T47D (cell line): ENCODE data around the gene MUSK.
A peak's percentile ranks its signal among the peaks of the same experiment; 100 is the strongest.
"Not testable (repeated sequence)": the region's sequence is repeated elsewhere in the genome, so short reads cannot be mapped to it uniquely, and the experiment has no call there.

Experiments
- DNase-seq, 2 experiments: peaks; one replicate each; pipeline versions ENCODE4 v3.0.0 to v3.0.0-alpha.2; 2011 to 2012; ENCODE audit warnings: low read depth in 1 of 2, low spot score in 1 of 2
- JUND ChIP-seq: IDR thresholded peaks from 2 replicates; pipeline ENCODE4 v1.6.1; 2012; ENCODE audit warnings: low read depth
- in situ Hi-C: cut with HindIII; loops from 2 replicates; pipeline ENCODE4 v1.10.0; 2016; ENCODE audit warnings: low sequenced_read_pairs, low pct_unique_long_range_greater_than_20kb

MUSK gene

GRCh38 chr9:110655754-110656641 is 12.6 kb upstream of the MUSK start:
- no peak for DNase-seq
- in situ Hi-C loops: no loop called here
- no peak for TF ChIP-seq JUND

- DNase-seq: no peak
- in situ Hi-C loops: no loop called here
- no peak for TF ChIP-seq JUND
Observed at GRCh38 chr9:110659891-110660541, 8.6 kb upstream of the MUSK start.

- peak in 1 of 2 experiments; percentile 62 for DNase-seq
- in situ Hi-C loops: no loop called here
Observed at GRCh38 chr9:110669433-110669832, 842 bp downstream of the MUSK start.

DNA sequence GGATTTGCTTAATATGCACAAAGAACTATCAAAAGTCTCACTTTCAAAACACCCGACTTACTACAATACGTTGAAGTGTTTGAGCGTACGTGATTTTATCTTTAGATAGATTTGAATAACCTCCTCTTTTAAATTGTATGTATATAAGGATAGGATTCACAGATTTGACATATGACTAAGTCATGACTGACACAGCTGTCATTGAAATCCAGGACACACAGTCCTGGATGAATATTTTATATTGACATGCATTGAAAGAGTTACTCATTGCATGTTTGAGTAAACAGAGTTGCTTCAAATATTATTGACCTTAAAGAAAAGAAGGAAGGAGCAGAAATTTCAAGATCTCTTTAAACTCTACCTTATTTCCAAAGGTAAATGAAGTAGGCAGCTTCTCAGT is 3.3 kb downstream of the MUSK start:
- no peak for TF ChIP-seq JUND
- DNase-seq: no peak
- in situ Hi-C loops: no loop called here

More at GRCh38 chr9:110669433-110669832, 842 bp downstream of the MUSK start:
- no peak for TF ChIP-seq JUND

GRCh38 chr9:110672873-110673510 is 4.4 kb downstream of the MUSK start:
- in situ Hi-C loops: no loop called here
- TF ChIP-seq JUND: peak; percentile 30; the same call in 1 of the 2 replicates

GRCh38 chr9:110687497-110687896 is 18.9 kb downstream of the MUSK start:
- no peak for TF ChIP-seq JUND
- in situ Hi-C loops: no loop called here
- DNase-seq: no peak

More at GRCh38 chr9:110672873-110673510, 4.4 kb downstream of the MUSK start:
- DNase-seq: peak in 1 of 2 experiments; percentile 64

DNA sequence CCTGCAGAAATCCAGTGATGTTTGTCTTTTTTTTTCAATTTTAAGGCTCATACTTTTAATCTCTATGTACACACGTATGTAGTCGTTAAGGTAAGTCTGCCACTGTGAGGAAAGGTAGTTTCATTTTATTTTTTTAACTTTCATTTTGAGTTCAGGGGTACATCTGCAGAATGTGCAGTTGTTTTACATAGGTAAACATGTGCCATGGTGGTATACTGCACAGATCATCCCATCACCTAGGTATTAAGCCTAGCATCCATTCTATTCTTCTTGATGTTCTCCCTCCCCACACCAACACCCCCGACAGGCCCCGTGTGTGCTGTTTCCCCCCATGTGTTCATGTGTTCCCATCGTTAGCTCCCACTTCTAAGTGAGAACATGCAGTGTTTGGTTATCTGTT is 19.7 kb downstream of the MUSK start:
- no peak for TF ChIP-seq JUND
- DNase-seq: no peak
- in situ Hi-C loops: no loop called here

DNA sequence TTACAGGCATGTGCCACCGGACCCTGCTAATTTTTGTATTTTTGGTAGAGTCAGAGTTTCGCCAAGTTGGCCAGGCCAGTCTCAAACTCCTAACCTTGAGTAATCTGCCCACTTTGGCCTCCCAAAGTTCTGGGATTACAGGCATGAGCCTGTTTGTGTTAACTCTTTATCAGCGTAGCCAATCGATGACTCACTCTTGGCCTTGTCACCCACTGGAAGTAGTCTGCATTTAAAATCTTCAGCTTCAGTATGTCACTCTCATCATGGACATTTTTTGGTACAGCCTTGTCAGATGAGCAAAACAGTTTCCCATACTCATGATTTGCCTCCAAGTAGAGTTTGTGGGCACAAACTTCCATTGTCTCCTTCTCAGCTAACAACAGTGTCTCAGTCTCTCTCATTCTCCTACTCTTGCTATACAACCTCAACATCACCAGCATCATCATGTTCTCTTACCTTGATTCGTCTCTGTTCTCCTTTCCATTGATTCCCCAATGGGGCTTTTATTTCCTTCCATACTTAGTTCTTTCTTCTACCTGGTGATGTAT is 22.5 kb downstream of the MUSK start:
- DNase-seq: peak in 1 of 2 experiments; percentile 35
- in situ Hi-C loops: no loop called here
- TF ChIP-seq JUND: no peak

DNA sequence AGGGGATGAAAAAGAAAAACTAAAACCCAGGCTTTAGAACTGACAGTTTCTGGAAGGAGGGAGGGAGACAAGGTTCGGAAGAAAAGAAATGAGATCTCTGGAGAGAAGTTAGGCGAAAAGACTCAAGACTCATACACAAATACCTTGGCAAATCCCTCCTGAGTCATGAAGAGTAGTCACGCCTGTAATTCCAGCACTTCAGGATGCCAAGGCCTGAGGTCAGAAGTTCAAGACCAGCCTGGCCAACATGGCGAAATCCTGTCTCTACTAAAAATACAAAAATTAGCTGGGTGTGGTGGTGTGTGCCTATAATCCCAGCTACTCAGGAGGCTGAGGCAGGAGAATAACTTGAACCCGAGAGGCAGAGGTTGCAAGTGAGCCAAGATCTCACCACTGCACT is 27.3 kb downstream of the MUSK start:
- DNase-seq: peak in 1 of 2 experiments; percentile 83
- in situ Hi-C loops: not testable (repeated sequence)

- DNase-seq: no peak
- no peak for TF ChIP-seq JUND
- in situ Hi-C loops: no loop called here
Observed at GRCh38 chr9:110700953-110701352, 32.4 kb downstream of the MUSK start.

DNA sequence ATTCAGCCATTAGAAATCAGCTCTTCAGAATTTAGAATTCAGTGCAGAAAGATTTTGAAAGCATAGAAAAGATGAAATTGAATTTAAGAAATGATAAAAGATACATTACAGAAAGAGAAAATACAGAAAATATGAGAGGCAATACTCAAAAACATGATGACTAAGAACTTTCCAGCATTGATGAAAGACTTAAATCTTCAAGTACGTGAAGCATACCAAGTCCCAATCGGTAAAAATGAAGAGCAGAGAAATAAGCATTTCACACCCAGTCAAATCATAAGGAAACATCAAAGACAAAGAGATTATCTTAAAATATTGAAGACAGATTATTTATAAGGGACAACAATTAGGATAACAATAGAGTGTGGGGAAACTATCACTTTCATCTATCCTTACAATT is 35.1 kb downstream of the MUSK start:
- no peak for TF ChIP-seq JUND
- no peak for DNase-seq
- in situ Hi-C loops: no loop called here

GRCh38 chr9:110707419-110707818 is 38.8 kb downstream of the MUSK start:
- no peak for DNase-seq
- TF ChIP-seq JUND: no peak
- in situ Hi-C loops: no loop called here
